ENCODE data around the gene POLR1G. TPM values are rescaled to one million over a fixed set of nuclear protein-coding genes. Genes with fewer than 3 reads are reported as not detected.

The POLR1G gene
- total and polyA plus RNA-seq, 7 donors, result 6.0 to 12.5 (median 8.8) TPM

DNA sequence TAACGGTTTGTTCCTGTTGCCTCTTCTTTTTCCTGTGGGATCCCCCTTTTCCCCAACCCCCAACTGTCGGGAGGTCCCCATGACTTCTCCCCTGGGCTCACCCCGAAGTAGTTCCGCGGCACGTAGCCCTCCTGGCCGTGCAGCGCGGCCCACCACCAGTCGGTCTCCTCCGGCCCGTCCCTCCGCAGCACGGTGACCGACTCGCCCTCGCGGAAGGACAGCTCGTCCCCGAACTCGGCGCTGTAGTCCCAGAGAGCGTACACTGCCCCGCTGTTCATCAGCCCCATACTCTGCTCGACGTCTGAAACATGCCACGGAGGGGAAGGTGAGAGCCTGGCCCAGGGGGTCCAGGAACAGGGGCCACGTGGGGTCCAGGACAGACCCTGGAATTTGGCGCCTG is 24.0 kb upstream of the POLR1G start:
- ATAC-seq (no peak), DNase-seq (no peak)
- TF ChIP-seq, protein P1, sequence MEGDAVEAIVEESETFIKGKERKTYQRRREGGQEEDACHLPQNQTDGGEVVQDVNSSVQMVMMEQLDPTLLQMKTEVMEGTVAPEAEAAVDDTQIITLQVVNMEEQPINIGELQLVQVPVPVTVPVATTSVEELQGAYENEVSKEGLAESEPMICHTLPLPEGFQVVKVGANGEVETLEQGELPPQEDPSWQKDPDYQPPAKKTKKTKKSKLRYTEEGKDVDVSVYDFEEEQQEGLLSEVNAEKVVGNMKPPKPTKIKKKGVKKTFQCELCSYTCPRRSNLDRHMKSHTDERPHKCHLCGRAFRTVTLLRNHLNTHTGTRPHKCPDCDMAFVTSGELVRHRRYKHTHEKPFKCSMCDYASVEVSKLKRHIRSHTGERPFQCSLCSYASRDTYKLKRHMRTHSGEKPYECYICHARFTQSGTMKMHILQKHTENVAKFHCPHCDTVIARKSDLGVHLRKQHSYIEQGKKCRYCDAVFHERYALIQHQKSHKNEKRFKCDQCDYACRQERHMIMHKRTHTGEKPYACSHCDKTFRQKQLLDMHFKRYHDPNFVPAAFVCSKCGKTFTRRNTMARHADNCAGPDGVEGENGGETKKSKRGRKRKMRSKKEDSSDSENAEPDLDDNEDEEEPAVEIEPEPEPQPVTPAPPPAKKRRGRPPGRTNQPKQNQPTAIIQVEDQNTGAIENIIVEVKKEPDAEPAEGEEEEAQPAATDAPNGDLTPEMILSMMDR (IDR thresholded peaks at IDR 0.05), result no peak
- 72 to 86% (median 86%) methylated on average over 29 of the region's 29 CpGs for WGBS, 3 donors
- Histone ChIP-seq H3K4me3 (no peak overlapping the region), H3K27ac (no peak overlapping the region), H3K9me3 (no peaks in the 10 kb centered on the region), H3K36me3 (ENCODE audit: insufficient read depth in 1 of 2, low read depth in 1 of 2) (no peaks in the 10 kb centered on the region), H3K27me3 (ENCODE audit: insufficient read depth in 3 of 3, low read length in 2 of 3) (peaks cover 0 to 34% (median 15%) of the 10 kb centered on the region in 3 donors), H3K4me1 (peaks cover 6% of the 10 kb centered on the region)
- intact Hi-C loops (cut with DNase I), result no loop called here

GRCh38 chr19:45385392-45386221 is 20.8 kb upstream of the POLR1G start:
- ATAC-seq, result peak in 2 of 4 donors; percentile 28 to 45
- WGBS, 3 donors, result 6 to 10% (median 7%) methylated on average over 63 to 75 of the region's 75 CpGs
- TF ChIP-seq, protein P1 (IDR thresholded peaks at IDR 0.05), result no peak

DNA sequence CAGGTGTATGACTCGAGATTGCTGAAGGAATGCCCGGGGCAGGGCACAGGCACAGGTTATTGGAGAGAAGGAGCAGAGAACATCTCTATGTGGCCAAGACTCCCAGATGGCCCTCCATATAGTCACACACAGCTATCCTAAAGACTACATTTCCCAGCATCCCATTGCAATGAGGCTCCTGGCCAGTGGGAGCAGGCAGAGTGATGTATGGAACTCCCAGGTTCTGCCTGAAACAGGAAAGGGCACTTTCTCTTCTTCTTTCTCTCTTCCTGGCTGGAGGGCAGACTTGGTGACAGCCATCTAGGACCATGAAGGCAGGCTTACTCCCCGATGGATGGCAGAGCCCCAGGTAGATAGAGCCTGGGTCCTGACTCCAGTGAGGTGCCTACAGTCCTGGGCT is 15.1 kb upstream of the POLR1G start:
- DNase-seq (no peak), ATAC-seq (no peak)
- WGBS, 3 donors, result 73 to 81% (median 77%) methylated on average over 3 of the region's 3 CpGs
- peaks cover 0 to 14% (median 0%) of the 10 kb centered on the region in 3 donors for H3K27me3 ChIP-seq (ENCODE audit: insufficient read depth in 3 of 3, low read length in 2 of 3)
- TF ChIP-seq, protein P1 (IDR thresholded peaks at IDR 0.05), result no peak
- H3K4me3 ChIP-seq, result no peak overlapping the region
- no peaks in the 10 kb centered on the region for H3K4me1 ChIP-seq
- no peaks in the 10 kb centered on the region for H3K36me3 ChIP-seq (ENCODE audit: insufficient read depth in 1 of 2, low read depth in 1 of 2)
- H3K27ac ChIP-seq, result no peak overlapping the region
- H3K9me3 ChIP-seq, result no peaks in the 10 kb centered on the region
- intact Hi-C loops (cut with DNase I), result no loop called here

More at GRCh38 chr19:45385392-45386221, 20.8 kb upstream of the POLR1G start:
- Histone ChIP-seq H3K27ac (no peak overlapping the region), H3K27me3 (ENCODE audit: insufficient read depth in 3 of 3, low read length in 2 of 3) (peaks cover 0 to 40% (median 15%) of the 10 kb centered on the region in 3 donors), H3K9me3 (no peaks in the 10 kb centered on the region), H3K4me3 (no peak overlapping the region), H3K36me3 (ENCODE audit: insufficient read depth in 1 of 2, low read depth in 1 of 2) (no peaks in the 10 kb centered on the region), H3K4me1 (peaks cover 6% of the 10 kb centered on the region)
- intact Hi-C loops (cut with DNase I), result no loop called here
- no peak for DNase-seq

DNA sequence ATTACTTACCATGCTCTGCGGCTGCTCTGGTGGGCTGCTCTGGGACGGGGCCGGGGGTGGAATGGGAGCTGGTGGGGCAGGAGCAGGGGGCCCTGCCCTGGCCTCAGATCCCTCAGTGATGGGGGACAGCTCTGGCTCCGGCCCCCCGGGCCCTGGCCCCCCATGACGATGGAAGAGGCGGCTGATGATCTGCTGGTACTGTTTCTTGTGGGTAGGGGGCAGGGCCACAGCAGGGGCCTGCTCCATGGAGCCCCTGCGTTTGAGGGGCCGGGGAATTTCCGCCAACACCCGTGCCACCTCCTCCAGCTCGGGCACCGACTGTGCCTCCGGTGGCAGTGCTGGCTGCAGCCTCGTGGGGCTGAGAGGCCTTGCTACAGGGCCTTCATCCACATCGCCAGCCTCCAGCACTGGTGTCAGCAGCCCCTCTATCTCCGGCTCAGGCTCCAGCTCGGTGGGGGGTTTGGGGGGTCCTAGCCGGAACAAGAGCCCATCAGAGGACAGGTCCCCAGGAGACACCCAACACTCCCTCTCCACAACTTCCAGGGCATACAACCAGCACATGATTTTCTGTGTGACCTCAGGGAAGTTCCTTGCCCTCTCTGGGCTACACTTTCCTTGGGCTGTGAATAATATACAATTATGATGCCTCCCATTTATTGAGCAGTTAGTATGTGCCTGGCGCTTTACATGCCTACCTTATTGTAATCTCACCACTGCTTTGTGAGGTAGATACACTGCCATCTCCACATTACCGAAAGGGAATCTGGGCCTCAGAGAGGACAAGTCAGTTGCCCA is 14.4 kb upstream of the POLR1G start:
- DNase-seq (no peak), ATAC-seq (no peak)
- Histone ChIP-seq H3K27me3 (ENCODE audit: insufficient read depth in 3 of 3, low read length in 2 of 3) (peaks cover 0 to 7% (median 0%) of the 10 kb centered on the region in 3 donors), H3K4me1 (no peaks in the 10 kb centered on the region), H3K9me3 (no peaks in the 10 kb centered on the region), H3K27ac (no peak overlapping the region), H3K36me3 (ENCODE audit: insufficient read depth in 1 of 2, low read depth in 1 of 2) (no peaks in the 10 kb centered on the region), H3K4me3 (no peak overlapping the region)
- WGBS, 3 donors, result 93 to 95% (median 93%) methylated on average over 20 to 21 of the region's 21 CpGs
- intact Hi-C loops (cut with DNase I), result no loop called here
- TF ChIP-seq, protein P1 (IDR thresholded peaks at IDR 0.05), result no peak

All from psoas muscle (tissue), 8 donors.